OCI-LY1 (cell line): ENCODE data around the gene SMIM13.

ENCODE experiments used
- H2AFZ ChIP-seq: fragments of 200-600 bp; sonication (generic), shearing (Covaris generic); 2 replicates; pipeline ENCODE4 v1.6.0; 2014; ENCODE audit warnings: antibody characterized with exemption, mild to moderate bottlenecking, low read length
- H3F3A ChIP-seq: fragments of 200-600 bp; sonication (generic), shearing (Covaris generic); 2 replicates; pipeline ENCODE4 v1.6.0; 2014; ENCODE audit warnings: mild to moderate bottlenecking, antibody characterized with exemption, low read length, moderate library complexity; ENCODE audit not compliant: insufficient read depth
- H3K27ac ChIP-seq: fragments of 200-600 bp; sonication (generic); 2 replicates; pipeline ENCODE4 v1.5.1; 2014; ENCODE audit warnings: low read length, mixed run types, mild to moderate bottlenecking, low read depth; ENCODE audit not compliant: poor library complexity, severe bottlenecking
- H3K27me3 ChIP-seq: fragments of 200-600 bp; sonication (generic); 2 replicates; pipeline ENCODE4 v1.6.0; 2014; ENCODE audit warnings: antibody characterized with exemption, mild to moderate bottlenecking, low read length, moderate library complexity; ENCODE audit not compliant: insufficient read depth
- H3K36me3 ChIP-seq: fragments of 200-600 bp; sonication (generic); 2 replicates; pipeline ENCODE4 v1.6.1; 2014; ENCODE audit warnings: mild to moderate bottlenecking, antibody characterized with exemption, low read length, moderate library complexity, mixed read lengths; ENCODE audit not compliant: insufficient read depth
- H3K4me1 ChIP-seq: fragments of 200-600 bp; sonication (generic); 2 replicates; pipeline ENCODE4 v1.5.1; 2014; ENCODE audit warnings: mild to moderate bottlenecking, low read length, moderate library complexity; ENCODE audit not compliant: insufficient read depth, severe bottlenecking
- H3K4me2 ChIP-seq: fragments of 200-600 bp; sonication (generic), shearing (Covaris generic); 2 replicates; pipeline ENCODE4 v1.6.1; 2014; ENCODE audit warnings: low read length
- H3K4me3 ChIP-seq: fragments of 200-600 bp; sonication (generic); 2 replicates; pipeline ENCODE4 v1.5.1; 2014; ENCODE audit warnings: low read length, low read depth, mild to moderate bottlenecking, mixed read lengths; ENCODE audit not compliant: poor library complexity, severe bottlenecking
- H3K79me2 ChIP-seq: fragments of 200-600 bp; shearing (Covaris generic); 2 replicates; pipeline ENCODE4 v1.6.1; 2016; ENCODE audit warnings: mixed run types, low read length, mixed read lengths; ENCODE audit not compliant: insufficient read depth
- H3K9ac ChIP-seq: fragments of 200-600 bp; sonication (generic), shearing (Covaris generic); 2 replicates; pipeline ENCODE4 v1.6.1; 2014; ENCODE audit warnings: mild to moderate bottlenecking, low read length, mixed read lengths
- H3K9me2 ChIP-seq: fragments of 200-600 bp; sonication (generic), shearing (Covaris generic); 2 replicates; pipeline ENCODE4 v1.6.1; 2014; ENCODE audit warnings: low read depth, mild to moderate bottlenecking, low read length, mixed read lengths
- H3K9me3 ChIP-seq: fragments of 200-600 bp; shearing (Covaris generic); 2 replicates; pipeline ENCODE4 v1.6.1; 2014; ENCODE audit warnings: low read length, mixed read lengths
- H4K20me1 ChIP-seq: fragments of 200-600 bp; sonication (generic), shearing (Covaris generic); 2 replicates; pipeline ENCODE4 v1.6.0; 2016; ENCODE audit warnings: mild to moderate bottlenecking, low read length; ENCODE audit not compliant: insufficient read depth
- EZH2 ChIP-seq: fragments of 200-600 bp; sonication (generic), shearing (Covaris generic); IDR thresholded peaks from 2 replicates; pipeline ENCODE4 v1.8.0; 2017; ENCODE audit warnings: borderline replicate concordance, mixed run types, mild to moderate bottlenecking, antibody characterized with exemption, low read length, moderate library complexity, mixed read lengths
- TF ChIP-seq, protein P1 (sequence below): fragments of 200-600 bp; sonication (generic), shearing (Covaris generic); IDR thresholded peaks from 2 replicates; pipeline ENCODE4 v1.5.1; 2017; ENCODE audit warnings: mild to moderate bottlenecking, antibody characterized with exemption, low read length, moderate library complexity, mixed read lengths

SMIM13 gene

DNA sequence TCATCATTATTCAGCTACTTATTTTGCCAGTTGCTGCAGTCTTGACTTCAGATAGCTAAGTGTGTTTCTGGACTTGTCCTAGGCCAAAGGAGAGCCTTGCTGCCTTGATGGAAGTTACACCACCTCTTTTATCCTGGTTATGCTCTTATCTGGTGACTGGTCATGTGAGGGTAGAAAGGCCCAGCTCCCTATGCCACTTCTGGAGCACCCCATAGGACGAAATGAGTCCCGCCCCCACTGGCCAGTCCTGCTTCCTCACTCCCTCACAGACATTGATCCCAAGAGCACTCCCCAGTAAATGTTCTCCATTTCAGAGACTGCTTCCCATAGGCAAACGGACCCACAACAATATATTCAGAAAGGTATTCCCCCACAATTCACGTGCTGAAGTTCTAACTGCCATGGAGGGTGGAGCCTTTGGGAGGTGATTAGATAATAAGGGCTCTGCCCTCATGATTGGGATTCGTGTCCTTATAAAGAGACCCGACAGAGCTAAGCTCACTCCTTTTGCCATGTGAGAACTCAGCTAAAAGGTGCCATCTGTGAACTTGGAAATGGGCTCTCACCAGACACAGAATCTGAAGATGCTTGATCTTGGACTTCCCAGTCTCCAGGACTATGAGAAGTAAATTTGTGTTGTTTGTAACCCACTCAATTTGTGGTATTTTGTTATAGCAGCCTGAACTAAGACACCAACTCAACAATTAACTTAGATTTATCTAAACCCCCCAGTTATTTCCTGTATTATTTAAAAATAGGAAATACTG is 28.0 kb upstream of the SMIM13 start:
- TF ChIP-seq EZH2, result no peak
- TF ChIP-seq, protein P1, sequence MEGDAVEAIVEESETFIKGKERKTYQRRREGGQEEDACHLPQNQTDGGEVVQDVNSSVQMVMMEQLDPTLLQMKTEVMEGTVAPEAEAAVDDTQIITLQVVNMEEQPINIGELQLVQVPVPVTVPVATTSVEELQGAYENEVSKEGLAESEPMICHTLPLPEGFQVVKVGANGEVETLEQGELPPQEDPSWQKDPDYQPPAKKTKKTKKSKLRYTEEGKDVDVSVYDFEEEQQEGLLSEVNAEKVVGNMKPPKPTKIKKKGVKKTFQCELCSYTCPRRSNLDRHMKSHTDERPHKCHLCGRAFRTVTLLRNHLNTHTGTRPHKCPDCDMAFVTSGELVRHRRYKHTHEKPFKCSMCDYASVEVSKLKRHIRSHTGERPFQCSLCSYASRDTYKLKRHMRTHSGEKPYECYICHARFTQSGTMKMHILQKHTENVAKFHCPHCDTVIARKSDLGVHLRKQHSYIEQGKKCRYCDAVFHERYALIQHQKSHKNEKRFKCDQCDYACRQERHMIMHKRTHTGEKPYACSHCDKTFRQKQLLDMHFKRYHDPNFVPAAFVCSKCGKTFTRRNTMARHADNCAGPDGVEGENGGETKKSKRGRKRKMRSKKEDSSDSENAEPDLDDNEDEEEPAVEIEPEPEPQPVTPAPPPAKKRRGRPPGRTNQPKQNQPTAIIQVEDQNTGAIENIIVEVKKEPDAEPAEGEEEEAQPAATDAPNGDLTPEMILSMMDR, result no peak

DNA sequence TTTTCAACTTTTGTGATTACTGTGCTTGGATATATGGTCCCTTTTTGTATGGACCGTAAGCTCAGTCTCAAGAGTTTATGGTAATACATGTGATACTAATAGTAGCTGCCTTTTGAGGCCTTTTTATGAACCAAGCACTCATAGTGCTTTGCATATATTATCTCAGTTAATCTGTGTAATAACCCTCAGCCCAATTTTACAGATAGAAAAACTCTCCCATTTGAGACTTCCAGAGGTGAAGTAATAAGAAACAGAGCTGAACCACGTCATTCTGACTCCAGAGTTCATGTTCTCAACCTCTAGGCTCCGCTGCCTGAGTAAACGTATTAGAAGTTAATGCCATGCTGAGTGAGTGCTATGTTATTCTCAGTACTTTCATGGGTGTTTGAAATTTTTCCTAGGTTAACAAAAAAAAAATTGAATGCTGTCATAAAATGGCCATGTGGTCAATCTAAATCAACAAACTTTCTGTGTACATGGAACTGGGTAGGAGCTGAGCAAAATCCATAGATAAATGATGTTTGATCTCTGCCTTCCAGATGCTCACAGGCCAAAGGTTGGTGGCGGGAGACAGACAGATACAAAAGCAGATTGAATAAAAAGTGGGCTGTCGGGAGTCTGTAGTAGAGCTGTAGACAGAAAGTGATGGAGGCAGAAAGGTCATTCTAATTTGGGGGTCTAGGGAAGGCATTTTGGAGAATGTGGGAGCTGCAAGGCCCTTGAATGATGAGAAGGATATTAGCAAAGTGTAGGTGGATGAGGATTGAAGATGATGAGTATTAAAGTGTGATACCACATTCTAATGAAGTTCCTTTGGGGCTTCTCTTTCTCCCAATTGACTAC is 26.9 kb upstream of the SMIM13 start:
- TF ChIP-seq EZH2, result no peak
- TF ChIP-seq, protein P1, result no peak
- H3K27me3 ChIP-seq, result no peaks in the 10 kb centered on the region

More for the DNA sequence above, 28.0 kb upstream of the SMIM13 start:
- Histone ChIP-seq H3F3A (no peaks in the 10 kb centered on the region), H3K4me2 (no peak overlapping the region), H4K20me1 (no peaks in the 10 kb centered on the region), H3K9me3 (no peaks in the 10 kb centered on the region), H2AFZ (no peak overlapping the region), H3K36me3 (no peaks in the 10 kb centered on the region), H3K27me3 (no peaks in the 10 kb centered on the region), H3K4me3 (no peak overlapping the region), H3K27ac (no peak overlapping the region), H3K4me1 (no peaks in the 10 kb centered on the region), H3K79me2 (no peaks in the 10 kb centered on the region), H3K9me2 (no peaks in the 10 kb centered on the region), H3K9ac (no peak overlapping the region)

DNA sequence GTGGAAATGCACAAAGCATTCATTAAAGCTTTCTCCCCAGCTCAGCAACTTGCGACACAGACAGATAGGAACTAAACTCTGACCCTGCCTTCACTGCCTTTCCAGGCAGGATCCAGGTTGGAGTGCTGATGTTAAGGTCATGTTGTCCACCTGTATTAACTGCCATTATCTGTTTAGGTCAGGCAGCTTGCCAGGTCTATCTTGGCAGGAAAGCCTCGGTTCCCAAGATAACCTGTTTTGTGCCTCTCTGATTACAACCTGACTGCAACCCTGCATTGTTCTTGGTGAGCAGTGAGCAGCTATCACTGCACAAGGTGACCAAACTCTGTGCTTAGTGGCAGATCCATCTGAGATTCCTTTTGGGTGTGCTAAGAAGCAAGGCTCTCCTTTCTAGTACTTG is 26.3 kb upstream of the SMIM13 start:
- TF ChIP-seq EZH2, result no peak
- TF ChIP-seq, protein P1, result no peak
- Histone ChIP-seq H3K9ac (no peak overlapping the region), H3K4me1 (no peaks in the 10 kb centered on the region), H3K4me2 (no peak overlapping the region), H2AFZ (no peak overlapping the region), H3K27ac (no peak overlapping the region), H3K9me2 (no peaks in the 10 kb centered on the region), H3K4me3 (no peak overlapping the region), H3F3A (no peaks in the 10 kb centered on the region), H3K9me3 (no peaks in the 10 kb centered on the region), H3K79me2 (no peaks in the 10 kb centered on the region), H3K27me3 (no peaks in the 10 kb centered on the region), H3K36me3 (no peaks in the 10 kb centered on the region), H4K20me1 (no peaks in the 10 kb centered on the region)

More for the DNA sequence above, 26.9 kb upstream of the SMIM13 start:
- Histone ChIP-seq H4K20me1 (no peaks in the 10 kb centered on the region), H3K4me1 (no peaks in the 10 kb centered on the region), H3K36me3 (no peaks in the 10 kb centered on the region), H3K9me3 (no peaks in the 10 kb centered on the region), H3K4me3 (no peak overlapping the region), H3F3A (no peaks in the 10 kb centered on the region), H3K27ac (no peak overlapping the region), H3K9ac (no peak overlapping the region), H3K79me2 (no peaks in the 10 kb centered on the region), H3K4me2 (no peak overlapping the region), H2AFZ (no peak overlapping the region), H3K9me2 (no peaks in the 10 kb centered on the region)
